ENCODE data around the gene ANKRD30B.
"Not testable (repeated sequence)": the region's sequence is repeated elsewhere in the genome, so short reads cannot be mapped to it uniquely, and the experiment has no call there.

The ANKRD30B gene

GRCh38 chr18:14747513-14748474, at the start of gene ANKRD30B:
Gene ANKRD30B (plus strand): TSS chr18:14748172. CDS start chr18:14748420, 248 bp downstream.
- no peak for DNase-seq

- not testable (repeated sequence) for DNase-seq
Observed at GRCh38 chr18:14701286-14702040, 46.5 kb upstream of the ANKRD30B start.

GRCh38 chr18:14709761-14710160, 38.2 kb upstream of the ANKRD30B start:
- DNase-seq: not testable (repeated sequence)

GRCh38 chr18:14721569-14721968, 26.4 kb upstream of the ANKRD30B start:
- DNase-seq: not testable (repeated sequence)

GRCh38 chr18:14739056-14739455, 8.9 kb upstream of the ANKRD30B start:
- DNase-seq: not testable (repeated sequence)

- DNase-seq: no peak
Observed at GRCh38 chr18:14746897-14747296, 1.1 kb upstream of the ANKRD30B start.

- no peak for DNase-seq
Observed at GRCh38 chr18:14748496-14748895, 524 bp downstream of the ANKRD30B start.

GRCh38 chr18:14763566-14763965, 15.6 kb downstream of the ANKRD30B start:
- not testable (repeated sequence) for DNase-seq

GRCh38 chr18:14767474-14767873, 19.5 kb downstream of the ANKRD30B start:
- DNase-seq: no peak

GRCh38 chr18:14768241-14768640, 20.3 kb downstream of the ANKRD30B start:
- no peak for DNase-seq

GRCh38 chr18:14769381-14769780, 21.4 kb downstream of the ANKRD30B start:
- DNase-seq: no peak

GRCh38 chr18:14776801-14777200, 28.8 kb downstream of the ANKRD30B start:
- DNase-seq: no peak

- no peak for DNase-seq
Observed at GRCh38 chr18:14781671-14782070, 33.7 kb downstream of the ANKRD30B start.

- no peak for DNase-seq
Observed at GRCh38 chr18:14784133-14784532, 36.2 kb downstream of the ANKRD30B start.

- not testable (repeated sequence) for DNase-seq
Observed at GRCh38 chr18:14796876-14797275, 48.9 kb downstream of the ANKRD30B start.

GRCh38 chr18:14797969-14798764, 50.2 kb downstream of the ANKRD30B start:
- DNase-seq: not testable (repeated sequence)

- DNase-seq: not testable (repeated sequence)
Observed at GRCh38 chr18:14811081-14811480, 63.1 kb downstream of the ANKRD30B start.

- DNase-seq: not testable (repeated sequence)
Observed at GRCh38 chr18:14826972-14827632, 79.1 kb downstream of the ANKRD30B start.

- DNase-seq: not testable (repeated sequence)
Observed at GRCh38 chr18:14841607-14842006, 93.6 kb downstream of the ANKRD30B start.

- not testable (repeated sequence) for DNase-seq
Observed at GRCh38 chr18:14851533-14851932, 103.6 kb downstream of the ANKRD30B start.

GRCh38 chr18:14855634-14856033, 107.7 kb downstream of the ANKRD30B start:
- DNase-seq: not testable (repeated sequence)

- not testable (repeated sequence) for DNase-seq
Observed at GRCh38 chr18:14856256-14856655, 108.3 kb downstream of the ANKRD30B start.
